ENCODE data around the gene CRYGN.

GRCh38 chr7:151395036-151395367 is 44.9 kb downstream of the CRYGN start:
- TF ChIP-seq CTCF (IDR thresholded peaks at IDR 0.05) (no peak), POLR2A (IDR thresholded peaks at IDR 0.05) (no peak)

Measured in esophagus squamous epithelium (tissue), 4 donors.